Esophagus (tissue), 2 donors: ENCODE data around the gene SND1. TPM values are rescaled to one million over a fixed set of nuclear protein-coding genes. Genes with fewer than 3 reads are reported as not detected.

Experiments used
- H3K27ac ChIP-seq, 2 donors: one replicate each; pipeline ENCODE4 v1.5.1; 2013; ENCODE audit warnings: low read depth in 2 of 2, mild to moderate bottlenecking in 2 of 2, inconsistent platforms in 1 of 2, low read length in 1 of 2, moderate library complexity in 1 of 2
- H3K27me3 ChIP-seq, 2 donors: one replicate each; pipeline ENCODE4 v1.6.1; 2013; ENCODE audit warnings: low read length in 2 of 2, control low read depth in 1 of 2, mild to moderate bottlenecking in 1 of 2; ENCODE audit not compliant: insufficient read depth in 2 of 2, control insufficient read depth in 1 of 2
- H3K36me3 ChIP-seq, 2 donors: one replicate each; pipeline ENCODE4 v1.6.1; 2013; ENCODE audit warnings: low read length in 1 of 2; ENCODE audit not compliant: control insufficient read depth in 2 of 2, insufficient read depth in 2 of 2
- H3K4me1 ChIP-seq, 2 donors: one replicate each; pipeline ENCODE4 v1.6.1; 2013; ENCODE audit warnings: low read length in 1 of 2; ENCODE audit not compliant: control insufficient read depth in 2 of 2, insufficient read depth in 2 of 2
- H3K4me3 ChIP-seq, 2 donors: one replicate each; pipeline ENCODE4 v1.5.1; 2013; ENCODE audit warnings: low read length in 2 of 2, mild to moderate bottlenecking in 2 of 2, low read depth in 1 of 2, moderate library complexity in 1 of 2
- H3K9me3 ChIP-seq, 2 donors: one replicate each; pipeline ENCODE4 v1.6.1; 2013; ENCODE audit warnings: mild to moderate bottlenecking in 2 of 2, low read depth in 1 of 2, low read length in 1 of 2, moderate library complexity in 1 of 2; ENCODE audit not compliant: control insufficient read depth in 2 of 2, insufficient read depth in 1 of 2
- WGBS, 2 donors: extraction: QIAGEN DNeasy Blood & Tissue Kit; methylation state at CpG; one replicate each; pipeline ENCODE4 v1.1.7; 2013; 5-methylcytosine and 5-hydroxymethylcytosine counted together
- polyA plus RNA-seq, 2 donors: library from polyadenylated mRNA; stranded (reverse); fragments of 200-250 nt; gene quantifications; one replicate each; pipeline ENCODE4 v1.2.3, GENCODE V29; 2013
- donor health status: healthy with polysubstance abuse.
- donor health status: Bipolar disorder and iron deficiency.

SND1 gene
- polyA plus RNA-seq, 2 donors = 23.1 to 44.4 TPM

GRCh38 chr7:127702052-127702652 lies 50.2 kb downstream of the SND1 start:
- Histone ChIP-seq H3K4me3 (no peak overlapping the region), H3K9me3 (no peaks in the 10 kb centered on the region), H3K4me1 (no peaks in the 10 kb centered on the region), H3K27me3 (no peaks in the 10 kb centered on the region), H3K36me3 (peaks cover 9 to 11% of the 10 kb centered on the region in 2 donors), H3K27ac (no peak overlapping the region)
- 81 to 92% methylated on average over 6 of the region's 6 CpGs for WGBS, 2 donors

GRCh38 chr7:127702938-127703337 lies 50.9 kb downstream of the SND1 start:
- H3K9me3 ChIP-seq = no peaks in the 10 kb centered on the region
- no peaks in the 10 kb centered on the region for H3K4me1 ChIP-seq
- no peak overlapping the region for H3K4me3 ChIP-seq
- no peaks in the 10 kb centered on the region for H3K27me3 ChIP-seq
- no peak overlapping the region for H3K27ac ChIP-seq
- 91 to 94% methylated on average over 7 of the region's 7 CpGs for WGBS, 2 donors
- H3K36me3 ChIP-seq = peaks cover 9 to 15% of the 10 kb centered on the region in 2 donors

- H3K27me3 ChIP-seq = no peaks in the 10 kb centered on the region
- no peaks in the 10 kb centered on the region for H3K4me1 ChIP-seq
- 36 to 68% methylated on average over 1 of the region's 1 CpG for WGBS, 2 donors
- H3K36me3 ChIP-seq = peaks cover 9 to 19% of the 10 kb centered on the region in 2 donors
- no peak overlapping the region for H3K27ac ChIP-seq
- H3K9me3 ChIP-seq = no peaks in the 10 kb centered on the region
- H3K4me3 ChIP-seq = no peak overlapping the region
Measured at GRCh38 chr7:127704211-127704610, 52.2 kb downstream of the SND1 start.

- Histone ChIP-seq H3K36me3 (peaks cover 9 to 19% of the 10 kb centered on the region in 2 donors), H3K27me3 (no peaks in the 10 kb centered on the region), H3K27ac (no peak overlapping the region)
Measured at GRCh38 chr7:127705461-127705959, 53.5 kb downstream of the SND1 start.

GRCh38 chr7:127706766-127707165 lies 54.8 kb downstream of the SND1 start:
- no peaks in the 10 kb centered on the region for H3K27me3 ChIP-seq
- peaks cover 9 to 19% of the 10 kb centered on the region in 2 donors for H3K36me3 ChIP-seq
- no peaks in the 10 kb centered on the region for H3K4me1 ChIP-seq
- no peak overlapping the region for H3K27ac ChIP-seq
- no peaks in the 10 kb centered on the region for H3K9me3 ChIP-seq
- no peak overlapping the region for H3K4me3 ChIP-seq

More at GRCh38 chr7:127705461-127705959, 53.5 kb downstream of the SND1 start:
- H3K4me1 ChIP-seq = no peaks in the 10 kb centered on the region
- no peaks in the 10 kb centered on the region for H3K9me3 ChIP-seq
- 89 to 91% methylated on average over 6 of the region's 6 CpGs for WGBS, 2 donors
- H3K4me3 ChIP-seq = no peak overlapping the region

GRCh38 chr7:127708201-127708600 lies 56.2 kb downstream of the SND1 start:
- Histone ChIP-seq H3K27ac (no peak overlapping the region), H3K27me3 (no peaks in the 10 kb centered on the region), H3K4me1 (no peaks in the 10 kb centered on the region), H3K36me3 (peaks cover 12 to 15% of the 10 kb centered on the region in 2 donors), H3K9me3 (no peaks in the 10 kb centered on the region), H3K4me3 (no peak overlapping the region)
- 80 to 83% methylated on average over 1 of the region's 1 CpG for WGBS, 2 donors

- H3K4me1 ChIP-seq = peaks cover 0 to 2% of the 10 kb centered on the region in 2 donors
- H3K4me3 ChIP-seq = no peak overlapping the region
- no peak overlapping the region for H3K27ac ChIP-seq
- peaks cover 12 to 15% of the 10 kb centered on the region in 2 donors for H3K36me3 ChIP-seq
- no peaks in the 10 kb centered on the region for H3K9me3 ChIP-seq
- 95 to 100% methylated on average over 1 of the region's 1 CpG for WGBS, 2 donors
- H3K27me3 ChIP-seq = no peaks in the 10 kb centered on the region
Measured at GRCh38 chr7:127708788-127709187, 56.8 kb downstream of the SND1 start.

GRCh38 chr7:127710635-127711034 lies 58.6 kb downstream of the SND1 start:
- peaks cover 0 to 2% of the 10 kb centered on the region in 2 donors for H3K4me1 ChIP-seq
- no peaks in the 10 kb centered on the region for H3K27me3 ChIP-seq
- WGBS, 2 donors = 98 to 100% methylated on average over 1 of the region's 1 CpG
- H3K36me3 ChIP-seq = peaks cover 3 to 7% of the 10 kb centered on the region in 2 donors
- no peaks in the 10 kb centered on the region for H3K9me3 ChIP-seq
- H3K27ac ChIP-seq = no peak overlapping the region
- no peak overlapping the region for H3K4me3 ChIP-seq

- no peaks in the 10 kb centered on the region for H3K9me3 ChIP-seq
- H3K36me3 ChIP-seq = peaks cover 3 to 7% of the 10 kb centered on the region in 2 donors
- no peaks in the 10 kb centered on the region for H3K27me3 ChIP-seq
- no peak overlapping the region for H3K27ac ChIP-seq
- WGBS, 2 donors = 96 to 99% methylated on average over 4 of the region's 4 CpGs
- H3K4me3 ChIP-seq = no peak overlapping the region
- H3K4me1 ChIP-seq = peaks cover 0 to 2% of the 10 kb centered on the region in 2 donors
Measured at GRCh38 chr7:127711872-127712271, 59.9 kb downstream of the SND1 start.

- Histone ChIP-seq H3K4me3 (no peak overlapping the region), H3K9me3 (no peaks in the 10 kb centered on the region), H3K27me3 (no peaks in the 10 kb centered on the region), H3K27ac (no peak overlapping the region), H3K4me1 (peaks cover 0 to 2% of the 10 kb centered on the region in 2 donors), H3K36me3 (peaks cover 5 to 9% of the 10 kb centered on the region in 2 donors)
Measured at GRCh38 chr7:127713006-127713405, 61.0 kb downstream of the SND1 start.
